Fibroblast of the aortic adventitia (primary cell): ENCODE results near the gene C2orf76. TPM values are rescaled to one million over a fixed set of nuclear protein-coding genes. Genes with fewer than 3 reads are reported as not detected.

Experiments used
- DNase-seq: peaks from one replicate; pipeline ENCODE4 v3.0.0-alpha.2; 2010; ENCODE audit warnings: low read depth
- H3K4me3 ChIP-seq: 2 replicates; pipeline ENCODE4 v1.5.1; 2011; ENCODE audit warnings: low read depth, mild to moderate bottlenecking, control low read depth, low read length, moderate library complexity
- total RNA-seq: library from RNA; depleted of rRNA; stranded (reverse); fragments of >200 nt; gene quantifications from 2 replicates; pipeline ENCODE4 v1.2.3, GENCODE V29; 2012; ENCODE audit warnings: low replicate concordance
- TF ChIP-seq, protein P1 (sequence below): IDR thresholded peaks from 2 replicates; pipeline ENCODE4 v1.5.1; 2011; ENCODE audit warnings: mild to moderate bottlenecking, low read length, control low read depth, inconsistent platforms; ENCODE audit not compliant: insufficient read depth

Gene C2orf76
- total RNA-seq, 1 donor = 21.4 TPM

DNA sequence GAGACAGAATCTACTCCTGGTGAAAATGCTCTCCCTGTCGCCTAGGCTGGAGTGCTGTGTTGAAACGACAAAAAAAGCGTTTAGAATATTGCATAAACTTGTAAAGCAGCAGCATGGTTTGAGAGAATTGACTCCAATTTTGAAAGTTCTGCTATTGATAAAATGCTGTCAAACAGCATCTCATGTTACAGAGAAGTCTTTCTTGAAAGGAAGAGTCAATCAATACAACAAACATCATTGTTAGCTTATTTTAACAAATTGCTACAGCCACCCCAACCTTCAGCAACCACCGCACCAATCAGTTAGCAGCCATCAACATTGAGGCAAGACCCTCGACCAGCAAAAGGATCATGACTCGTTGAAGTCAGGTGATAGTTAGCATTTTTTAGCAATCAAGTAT is 6.9 kb downstream of the C2orf76 start:
- TF ChIP-seq, protein P1, sequence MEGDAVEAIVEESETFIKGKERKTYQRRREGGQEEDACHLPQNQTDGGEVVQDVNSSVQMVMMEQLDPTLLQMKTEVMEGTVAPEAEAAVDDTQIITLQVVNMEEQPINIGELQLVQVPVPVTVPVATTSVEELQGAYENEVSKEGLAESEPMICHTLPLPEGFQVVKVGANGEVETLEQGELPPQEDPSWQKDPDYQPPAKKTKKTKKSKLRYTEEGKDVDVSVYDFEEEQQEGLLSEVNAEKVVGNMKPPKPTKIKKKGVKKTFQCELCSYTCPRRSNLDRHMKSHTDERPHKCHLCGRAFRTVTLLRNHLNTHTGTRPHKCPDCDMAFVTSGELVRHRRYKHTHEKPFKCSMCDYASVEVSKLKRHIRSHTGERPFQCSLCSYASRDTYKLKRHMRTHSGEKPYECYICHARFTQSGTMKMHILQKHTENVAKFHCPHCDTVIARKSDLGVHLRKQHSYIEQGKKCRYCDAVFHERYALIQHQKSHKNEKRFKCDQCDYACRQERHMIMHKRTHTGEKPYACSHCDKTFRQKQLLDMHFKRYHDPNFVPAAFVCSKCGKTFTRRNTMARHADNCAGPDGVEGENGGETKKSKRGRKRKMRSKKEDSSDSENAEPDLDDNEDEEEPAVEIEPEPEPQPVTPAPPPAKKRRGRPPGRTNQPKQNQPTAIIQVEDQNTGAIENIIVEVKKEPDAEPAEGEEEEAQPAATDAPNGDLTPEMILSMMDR = no peak
- no peak overlapping the region for H3K4me3 ChIP-seq
- no peak for DNase-seq

DNA sequence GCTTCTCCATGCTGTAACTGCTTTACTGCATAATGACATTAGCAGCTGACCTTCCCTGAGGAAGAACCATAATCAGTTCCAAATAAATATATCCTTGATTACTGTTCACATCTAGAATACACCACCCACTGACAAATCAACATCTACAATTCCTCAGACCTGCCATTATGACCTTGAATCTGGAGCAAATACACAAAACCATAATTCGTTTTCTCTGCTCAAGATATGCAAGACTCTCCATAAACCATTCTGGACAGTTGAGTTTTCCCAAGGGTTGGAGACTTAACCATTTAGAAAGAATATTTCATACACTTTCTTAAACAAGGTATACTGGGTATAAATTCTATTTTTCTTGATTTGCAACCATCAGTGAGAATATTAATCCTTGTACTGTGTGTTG is 11.8 kb downstream of the C2orf76 start:
- H3K4me3 ChIP-seq = no peak overlapping the region
- DNase-seq = no peak
- TF ChIP-seq, protein P1 = no peak

DNA sequence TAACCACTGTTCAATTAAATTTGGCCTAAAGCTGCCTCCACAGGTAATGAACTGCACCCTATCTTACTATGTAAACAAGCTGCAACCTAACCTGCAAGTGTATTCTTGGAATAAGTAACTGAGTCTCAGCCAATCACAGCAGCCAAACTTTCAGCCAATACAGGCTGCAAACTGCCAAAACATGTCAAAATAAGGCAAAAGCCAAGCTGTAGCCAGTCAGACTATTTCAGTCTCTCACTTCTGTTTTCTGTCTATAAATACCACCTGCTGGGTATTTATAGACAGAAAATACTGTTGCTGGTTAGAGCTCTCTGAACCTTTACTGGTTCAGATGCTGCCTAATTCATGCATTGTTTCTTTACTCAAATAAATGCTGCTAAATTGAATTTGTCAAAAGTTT is 14.3 kb downstream of the C2orf76 start:
- no peak overlapping the region for H3K4me3 ChIP-seq
- peak; percentile 5 for DNase-seq
- TF ChIP-seq, protein P1 = no peak

DNA sequence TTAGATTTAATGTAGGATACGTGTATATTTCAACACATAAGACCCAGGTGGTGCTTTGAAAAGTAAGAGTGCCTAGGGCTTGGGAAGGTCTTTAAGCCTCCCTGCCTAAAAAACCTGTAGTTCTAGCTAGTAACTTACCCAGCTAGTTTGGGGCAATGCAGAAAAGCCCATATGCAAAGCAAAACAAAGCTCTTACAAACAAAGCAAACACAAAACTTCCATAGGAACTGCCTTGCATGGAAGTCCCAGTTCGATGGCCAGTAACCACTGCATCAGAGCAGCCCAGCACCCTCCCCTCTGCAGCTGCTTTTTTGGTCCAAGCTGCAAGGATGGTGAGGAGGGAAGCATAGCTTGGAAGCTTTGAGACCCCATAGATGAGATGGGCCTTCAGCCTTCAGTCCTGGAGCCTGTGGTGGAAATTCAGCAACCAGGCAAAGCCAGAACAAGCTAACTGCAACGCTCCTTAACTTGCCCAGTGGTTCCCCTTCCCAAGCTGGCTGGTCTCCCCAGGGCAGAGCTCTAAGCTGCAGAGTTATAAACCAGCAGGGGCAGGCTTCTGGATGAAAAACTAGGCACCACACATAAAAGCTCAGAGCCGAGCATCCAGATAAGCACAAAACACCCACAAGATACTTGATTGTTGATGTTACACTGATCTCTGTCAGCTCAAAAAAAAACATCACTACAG is 16.2 kb downstream of the C2orf76 start:
- H3K4me3 ChIP-seq = no peak overlapping the region
- TF ChIP-seq, protein P1 = no peak

DNA sequence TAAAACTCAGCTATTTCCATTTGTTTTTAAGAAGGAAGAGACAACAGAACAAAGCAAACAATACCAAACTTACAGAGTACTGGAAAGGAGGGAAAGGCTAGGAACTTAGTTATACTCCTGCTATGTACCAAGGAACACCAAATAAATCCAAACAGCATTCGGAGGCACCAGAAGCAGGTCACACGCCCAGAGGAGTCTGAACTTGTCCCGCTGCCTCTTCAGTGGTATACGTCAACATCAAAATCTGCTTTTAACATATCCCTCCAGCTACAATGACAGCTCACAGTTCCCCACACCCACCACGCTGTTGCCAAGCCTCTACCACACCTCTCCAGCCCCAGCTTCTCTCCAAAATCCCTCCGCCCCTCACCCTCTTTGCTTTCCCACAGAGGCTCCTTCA is 17.3 kb downstream of the C2orf76 start:
- no peak for DNase-seq
- TF ChIP-seq, protein P1 = no peak
- H3K4me3 ChIP-seq = no peak overlapping the region

More for the DNA sequence above, 16.2 kb downstream of the C2orf76 start:
- DNase-seq = no peak

DNA sequence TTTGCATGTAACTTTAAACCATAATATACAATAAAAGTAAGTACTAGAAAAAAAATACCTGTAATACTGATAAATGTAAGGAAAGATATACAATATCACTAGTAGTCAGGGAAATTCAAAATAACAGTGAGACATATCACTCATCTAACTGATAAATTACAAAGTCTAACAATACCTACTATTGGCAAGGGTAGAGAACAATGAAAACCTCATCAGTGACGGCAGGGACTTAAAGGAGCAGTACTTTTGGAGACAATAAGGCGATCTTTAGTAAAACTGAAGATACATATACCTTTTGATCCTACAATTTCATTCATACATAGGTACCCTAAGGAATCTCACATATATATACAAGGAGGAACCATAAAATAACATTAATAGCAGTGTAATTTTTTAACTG is 24.9 kb downstream of the C2orf76 start:
- TF ChIP-seq, protein P1 = no peak

DNA sequence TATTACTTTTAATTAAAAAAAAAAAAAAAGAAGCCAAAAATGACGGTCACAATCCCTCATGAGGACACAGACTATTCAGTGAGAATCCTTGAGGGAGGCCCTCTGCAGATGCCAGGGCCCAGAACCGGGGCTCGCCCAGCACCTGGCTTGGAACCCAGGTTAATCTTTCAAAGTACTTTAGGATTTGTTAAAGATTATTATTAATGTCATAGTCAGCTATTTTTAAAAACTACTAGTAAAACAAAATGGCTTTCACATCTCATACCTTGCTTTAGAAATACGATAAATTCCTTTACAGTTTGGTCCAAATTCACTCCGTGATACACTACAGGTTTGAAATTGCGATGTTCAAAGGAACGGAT is 27.1 kb downstream of the C2orf76 start:
- no peak for DNase-seq
- TF ChIP-seq, protein P1 = no peak
- H3K4me3 ChIP-seq = no peak overlapping the region

More for the DNA sequence above, 24.9 kb downstream of the C2orf76 start:
- DNase-seq = no peak
- no peak overlapping the region for H3K4me3 ChIP-seq
